ENCODE results near the gene SCD. TPM values are rescaled to one million over a fixed set of nuclear protein-coding genes. Genes with fewer than 3 reads are reported as not detected.

Gene SCD
- total RNA-seq, 1 donor from 2014 or later, result 24.9 TPM

- DNase-seq, result no peak
- Mint-ChIP-seq H3K9me3 (no peaks in the 10 kb centered on the region), H3K4me1 (no peaks in the 10 kb centered on the region), H3K4me3 (no peak overlapping the region), H3K27ac (no peak overlapping the region), H3K27me3 (peaks cover 40% of the 10 kb centered on the region), H3K36me3 (ENCODE audit: low read depth) (no peaks in the 10 kb centered on the region)
- no peak for TF ChIP-seq CTCF (IDR thresholded peaks at IDR 0.05)
- no peak for ATAC-seq (ENCODE audit: low read depth)
- intact Hi-C loops (cut with micrococcal nuclease), result no loop called here
- CTCF ChIA-PET, result no interaction called here
- POLR2A ChIA-PET, result no interaction called here
Measured at GRCh38 chr10:100306861-100307260, 40.2 kb upstream of the SCD start.

- TF ChIP-seq CTCF (IDR thresholded peaks at IDR 0.05), result no peak
- no peak overlapping the region for H3K4me3 Mint-ChIP-seq
- no peaks in the 10 kb centered on the region for H3K4me1 Mint-ChIP-seq
- H3K27me3 Mint-ChIP-seq, result peaks cover 45% of the 10 kb centered on the region
- no peak overlapping the region for H3K27ac Mint-ChIP-seq
- DNase-seq, result no peak
- intact Hi-C loops (cut with micrococcal nuclease), result no loop called here
- ChIA-PET POLR2A (no interaction called here), CTCF (no interaction called here)
- no peaks in the 10 kb centered on the region for H3K9me3 Mint-ChIP-seq
- no peaks in the 10 kb centered on the region for H3K36me3 Mint-ChIP-seq (ENCODE audit: low read depth)
- ATAC-seq (ENCODE audit: low read depth), result no peak
Measured at GRCh38 chr10:100307684-100308083, 39.3 kb upstream of the SCD start.

DNA sequence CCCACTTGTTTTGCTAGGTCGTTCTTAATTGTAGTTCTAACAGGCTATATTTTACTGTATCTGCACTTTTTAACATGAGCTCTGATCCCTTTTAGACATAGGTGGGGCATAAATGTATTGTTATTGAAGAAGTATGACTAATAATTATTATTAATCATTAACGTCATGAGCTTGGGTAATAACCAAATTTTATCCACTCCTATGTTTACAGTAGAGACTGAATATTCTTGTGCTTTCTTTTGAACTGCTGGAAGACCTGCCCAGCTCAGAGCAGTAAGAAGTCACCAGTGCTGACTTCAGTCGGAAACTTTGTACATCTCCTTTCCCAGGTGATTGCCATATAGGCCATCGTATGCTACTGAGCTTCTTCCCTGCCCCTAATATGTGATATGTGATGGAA is 35.7 kb upstream of the SCD start:
- Mint-ChIP-seq H3K27ac (no peak overlapping the region), H3K4me1 (no peaks in the 10 kb centered on the region), H3K27me3 (peaks cover 46% of the 10 kb centered on the region), H3K4me3 (no peak overlapping the region), H3K9me3 (no peaks in the 10 kb centered on the region), H3K36me3 (ENCODE audit: low read depth) (no peaks in the 10 kb centered on the region)
- ChIA-PET POLR2A (no interaction called here), CTCF (interaction anchor here (0.7 kb wide), 1 partner anchor 123 kb away, joined by 3 read pairs; no protein-coding TSS in a partner anchor)
- TF ChIP-seq CTCF (IDR thresholded peaks at IDR 0.05), result no peak
- no peak for DNase-seq
- intact Hi-C loops (cut with micrococcal nuclease), result no loop called here
- no peak for ATAC-seq (ENCODE audit: low read depth)

DNA sequence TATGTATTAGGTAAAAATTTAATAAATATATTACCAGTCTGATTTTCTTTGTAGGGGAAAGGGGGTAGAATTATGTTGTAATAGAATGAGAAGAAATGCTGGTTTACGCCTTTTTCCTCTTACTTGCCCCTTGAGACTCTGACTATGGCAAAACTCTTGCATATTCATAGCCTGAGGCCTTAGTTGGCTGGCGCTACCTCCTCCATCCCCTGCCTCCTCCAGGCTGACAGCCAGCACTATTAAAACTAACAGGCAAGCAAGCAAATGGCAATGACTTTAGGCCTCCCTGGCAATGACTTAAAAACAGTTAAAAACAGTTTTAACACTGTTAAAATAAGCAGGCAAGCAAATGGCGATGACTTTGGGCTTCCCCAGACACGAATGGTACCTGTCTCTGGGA is 31.4 kb upstream of the SCD start:
- Mint-ChIP-seq H3K27me3 (peaks cover 54% of the 10 kb centered on the region), H3K4me1 (no peaks in the 10 kb centered on the region), H3K9me3 (no peaks in the 10 kb centered on the region), H3K36me3 (ENCODE audit: low read depth) (no peaks in the 10 kb centered on the region), H3K4me3 (no peak overlapping the region), H3K27ac (no peak overlapping the region)
- no peak for DNase-seq
- POLR2A ChIA-PET, result no interaction called here
- TF ChIP-seq CTCF (IDR thresholded peaks at IDR 0.05), result no peak
- CTCF ChIA-PET, result no interaction called here
- no peak for ATAC-seq (ENCODE audit: low read depth)
- intact Hi-C loops (cut with micrococcal nuclease), result no loop called here

GRCh38 chr10:100318207-100318606 is 28.8 kb upstream of the SCD start:
- no peaks in the 10 kb centered on the region for H3K4me1 Mint-ChIP-seq
- ATAC-seq (ENCODE audit: low read depth), result no peak
- intact Hi-C loops (cut with micrococcal nuclease), result no loop called here
- H3K27me3 Mint-ChIP-seq, result peaks cover 35% of the 10 kb centered on the region
- no peak for DNase-seq
- H3K9me3 Mint-ChIP-seq, result no peaks in the 10 kb centered on the region
- no peaks in the 10 kb centered on the region for H3K36me3 Mint-ChIP-seq (ENCODE audit: low read depth)
- no peak overlapping the region for H3K4me3 Mint-ChIP-seq
- ChIA-PET POLR2A (no interaction called here), CTCF (no interaction called here)
- no peak overlapping the region for H3K27ac Mint-ChIP-seq
- TF ChIP-seq CTCF (IDR thresholded peaks at IDR 0.05), result no peak
